GM21528 (cell line): ENCODE measurements around the gene MTCP1.
A peak's percentile ranks its signal among the peaks of the same experiment; 100 is the strongest.

Experiments
- ATAC-seq: cut with Tn5 transposase; IDR thresholded peaks from one replicate; pipeline ENCODE4 v1.9.1; 2021; ENCODE audit warnings: mild to moderate bottlenecking, moderate library complexity; ENCODE audit not compliant: unreplicated experiment, low FRiP score

MTCP1 gene

DNA sequence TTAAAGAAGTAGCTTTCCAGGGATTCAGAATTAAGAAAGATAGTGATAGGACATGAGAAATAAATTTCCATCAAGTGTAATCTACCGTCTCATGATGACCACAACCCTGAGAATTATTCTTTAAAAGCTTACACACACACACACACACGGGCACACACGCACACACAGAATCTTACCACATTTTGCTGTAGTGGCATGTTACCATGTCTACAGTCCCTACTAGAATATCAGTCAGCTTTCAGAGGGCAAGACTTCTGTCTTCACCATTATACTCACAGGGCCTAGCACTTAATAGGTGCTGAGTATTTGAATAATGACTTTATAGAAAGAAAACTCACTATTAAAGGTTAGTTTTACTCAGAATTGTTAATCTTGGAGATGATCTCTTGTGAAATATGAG is 15.4 kb downstream of the MTCP1 start:
- no peak for ATAC-seq

DNA sequence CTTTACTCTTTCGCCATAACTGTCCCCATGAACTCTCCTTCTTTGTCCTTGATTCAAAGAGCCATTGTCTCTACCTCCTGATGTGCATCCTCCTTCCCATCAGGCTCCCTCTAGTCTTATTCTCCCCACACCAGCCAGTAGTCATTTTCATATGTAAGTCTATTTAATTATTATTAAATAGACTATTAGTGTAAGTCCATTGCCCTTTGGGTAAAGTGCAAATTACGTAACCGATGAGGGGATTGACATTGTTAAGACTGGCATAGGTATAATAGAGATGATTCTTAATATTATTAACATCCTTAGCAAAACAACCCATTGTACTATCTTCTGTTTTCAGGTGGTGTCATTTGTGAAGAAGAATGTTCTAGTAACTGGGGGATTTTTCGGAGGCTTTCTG is 16.7 kb downstream of the MTCP1 start:
- no peak for ATAC-seq

DNA sequence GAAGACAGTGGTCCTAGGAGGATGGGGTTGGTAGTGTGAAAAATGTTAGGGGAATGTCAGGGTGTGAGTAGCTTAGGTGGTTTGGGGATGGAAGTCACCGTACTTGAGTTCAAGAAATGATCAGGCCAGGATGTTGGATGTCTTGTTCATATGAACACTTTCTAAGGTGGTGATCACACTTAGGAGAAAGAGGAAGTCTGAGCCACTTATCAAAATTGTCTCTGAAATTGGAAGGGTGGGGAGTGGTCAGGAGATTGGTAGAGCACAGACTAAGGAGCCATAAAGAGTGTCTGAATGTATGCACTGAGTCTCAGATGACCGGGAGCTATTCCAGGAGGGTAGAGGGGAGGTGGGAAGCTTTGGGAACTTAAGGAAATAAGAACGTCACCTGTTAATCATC is 17.3 kb downstream of the MTCP1 start:
- ATAC-seq: no peak

DNA sequence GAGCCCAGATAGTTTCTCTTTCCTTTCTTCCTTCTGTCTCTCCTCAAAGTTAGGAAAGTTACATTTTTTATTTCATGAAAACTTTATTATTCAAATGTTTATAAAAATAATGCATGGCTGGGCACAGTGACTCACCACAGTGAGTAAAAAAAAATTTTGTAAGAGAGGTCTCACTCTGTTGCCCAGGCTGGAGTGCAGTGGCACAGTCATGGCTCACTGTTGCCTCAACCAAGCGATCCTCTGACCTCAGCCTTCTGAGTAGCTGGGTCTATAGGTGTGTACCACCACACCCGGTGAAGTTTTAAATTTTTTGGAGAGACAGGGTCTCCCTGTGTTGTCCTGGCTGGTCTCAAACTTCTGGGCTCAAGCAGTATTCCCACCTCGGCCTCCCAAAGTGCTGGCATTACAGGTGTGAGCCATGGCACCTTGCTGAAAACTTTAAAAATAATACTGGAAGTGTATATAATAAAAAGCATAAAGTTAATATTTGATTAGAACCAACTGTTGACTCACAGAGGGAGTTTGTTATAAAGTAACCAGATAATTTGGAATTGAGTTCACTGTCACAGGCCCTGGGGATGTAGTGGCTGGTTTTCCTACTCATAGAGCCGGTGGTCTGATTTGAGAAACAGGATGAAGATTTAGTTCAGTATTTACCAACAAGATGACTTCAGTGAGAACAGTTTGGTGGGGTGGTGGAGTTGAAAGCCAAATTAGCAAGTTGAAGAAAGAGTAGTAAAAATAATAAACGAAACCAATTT is 18.0 kb downstream of the MTCP1 start:
- no peak for ATAC-seq

DNA sequence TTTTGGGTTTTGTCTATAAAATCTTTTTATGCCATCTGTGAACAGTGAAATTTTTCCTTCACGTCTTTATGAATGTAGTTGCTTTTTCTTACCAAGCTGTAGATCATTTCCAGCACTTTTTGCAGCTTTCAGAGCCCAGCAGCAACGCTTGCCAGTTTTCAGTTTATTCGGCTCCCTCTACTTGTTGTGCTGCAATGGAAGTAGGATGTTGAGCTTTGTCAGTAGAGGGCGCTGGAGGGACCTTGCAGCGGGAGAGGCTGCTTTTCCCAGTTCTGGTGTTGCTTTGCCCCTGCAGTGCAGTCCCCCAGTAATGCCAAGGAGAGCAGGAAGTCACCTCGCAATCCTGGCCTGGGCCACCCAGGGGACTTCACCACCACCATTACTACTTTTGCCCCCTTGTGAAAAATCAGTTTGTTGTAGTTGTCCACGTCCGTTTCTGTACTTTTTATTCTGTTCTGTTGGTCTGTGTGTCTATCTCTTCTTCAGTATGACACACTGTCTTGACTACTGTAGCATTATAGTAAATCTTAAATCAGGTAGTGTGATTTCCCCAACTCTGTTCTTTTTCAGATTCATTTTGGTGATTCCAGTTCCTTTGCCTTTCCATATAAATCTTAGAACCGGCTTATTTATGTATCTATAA is 21.8 kb downstream of the MTCP1 start:
- no peak for ATAC-seq

DNA sequence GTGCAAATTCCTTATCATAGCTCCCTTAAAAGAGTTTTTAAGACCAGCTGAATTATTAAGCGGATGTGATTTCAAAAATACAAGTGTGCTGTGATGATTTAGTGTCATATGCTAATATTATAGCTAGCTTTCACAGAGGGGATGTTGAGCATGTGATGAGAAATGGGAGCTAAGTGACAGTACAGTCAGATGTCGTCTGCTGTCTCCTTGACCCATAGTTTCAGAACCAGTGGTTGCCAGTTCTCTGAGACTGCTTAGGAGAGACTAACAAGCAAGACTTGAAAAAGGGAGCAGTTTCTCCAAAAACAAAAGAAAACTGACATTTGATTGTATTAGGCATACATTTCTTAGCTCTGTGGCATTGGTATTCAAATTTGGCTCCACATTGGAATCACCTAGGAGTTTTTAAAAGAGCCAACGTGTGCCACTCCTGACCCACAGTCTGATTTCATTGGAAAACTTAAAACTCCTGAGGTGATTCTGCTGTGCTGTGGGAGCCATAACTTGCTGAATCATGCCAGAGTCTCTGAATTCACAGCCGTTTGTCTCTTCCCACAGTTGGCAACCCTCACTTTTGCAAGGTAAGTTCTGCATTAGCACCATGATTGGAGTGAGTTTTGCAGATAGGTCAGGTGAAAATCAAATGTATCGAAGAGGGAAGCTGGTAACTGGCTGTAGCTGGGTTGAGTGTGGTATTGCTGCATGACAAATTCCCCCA is 24.0 kb downstream of the MTCP1 start:
- no peak for ATAC-seq

DNA sequence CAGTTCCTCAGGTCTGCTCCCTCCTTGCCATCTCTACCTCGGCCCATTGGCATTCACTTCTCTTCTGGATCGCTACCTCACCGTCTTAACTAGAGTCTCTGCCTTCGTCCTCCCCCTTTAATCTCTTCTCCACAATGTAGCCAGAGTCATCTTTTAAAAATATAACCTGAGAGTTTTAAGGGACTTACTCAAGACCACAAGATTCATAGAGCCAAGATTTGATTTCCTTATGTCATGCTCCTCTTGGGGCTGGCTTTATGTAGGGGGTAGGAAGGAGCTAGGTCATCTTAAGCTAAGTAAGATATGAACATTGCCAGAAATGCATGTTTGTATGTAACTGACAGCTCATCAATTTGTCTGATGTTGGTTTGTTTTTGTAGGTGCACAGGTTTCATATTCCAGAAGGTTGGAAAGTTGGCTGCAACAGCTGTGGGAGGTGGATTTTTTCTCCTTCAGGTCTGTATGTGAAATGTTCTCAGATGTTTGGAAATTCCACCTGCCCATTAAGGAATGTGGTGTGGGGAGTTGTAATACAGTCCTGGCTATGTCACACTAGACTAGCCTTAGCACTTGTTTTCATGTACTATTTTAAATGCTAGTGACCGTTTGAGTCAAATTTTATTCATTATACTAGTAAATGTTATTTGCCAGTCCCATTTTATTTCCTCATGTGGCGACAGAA is 24.7 kb downstream of the MTCP1 start:
- no peak for ATAC-seq

DNA sequence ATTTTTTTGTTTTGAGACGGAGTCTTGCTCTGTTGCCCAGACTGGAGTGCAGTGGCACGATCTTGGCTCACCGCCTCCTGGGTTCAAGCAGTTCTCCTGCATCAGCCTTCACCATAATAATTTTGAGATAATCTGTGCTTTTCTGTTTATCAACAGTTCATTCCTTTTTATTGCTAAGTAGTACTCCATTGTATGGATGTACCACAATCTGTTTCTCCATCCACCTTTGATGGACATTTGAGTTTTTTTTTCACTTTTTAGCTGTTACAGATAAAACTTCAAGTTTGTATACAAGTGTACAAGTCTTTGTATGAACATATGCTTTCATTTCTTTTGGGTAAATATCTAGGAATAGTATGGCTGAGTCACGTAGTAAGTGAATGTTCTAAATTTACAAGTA is 35.2 kb downstream of the MTCP1 start:
- ATAC-seq: no peak

DNA sequence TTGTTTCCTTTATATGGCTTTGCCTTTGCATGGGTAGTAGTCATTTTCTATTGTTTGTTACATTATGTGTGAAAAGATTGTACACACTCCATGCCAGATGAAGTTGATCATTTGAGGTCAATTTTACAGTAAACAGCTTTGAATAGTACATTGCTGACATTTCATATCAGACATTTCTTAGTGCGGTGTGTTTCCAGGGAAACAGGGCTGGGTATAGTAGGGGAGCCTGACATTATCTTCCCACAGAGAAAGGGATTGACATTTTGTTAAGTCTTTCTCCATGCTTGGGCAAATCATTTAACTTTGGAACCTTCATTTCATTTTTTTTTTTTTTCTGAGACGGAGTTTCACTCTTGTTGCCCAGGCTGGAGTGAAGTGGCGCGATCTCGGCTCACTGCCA is 39.3 kb downstream of the MTCP1 start:
- no peak for ATAC-seq

DNA sequence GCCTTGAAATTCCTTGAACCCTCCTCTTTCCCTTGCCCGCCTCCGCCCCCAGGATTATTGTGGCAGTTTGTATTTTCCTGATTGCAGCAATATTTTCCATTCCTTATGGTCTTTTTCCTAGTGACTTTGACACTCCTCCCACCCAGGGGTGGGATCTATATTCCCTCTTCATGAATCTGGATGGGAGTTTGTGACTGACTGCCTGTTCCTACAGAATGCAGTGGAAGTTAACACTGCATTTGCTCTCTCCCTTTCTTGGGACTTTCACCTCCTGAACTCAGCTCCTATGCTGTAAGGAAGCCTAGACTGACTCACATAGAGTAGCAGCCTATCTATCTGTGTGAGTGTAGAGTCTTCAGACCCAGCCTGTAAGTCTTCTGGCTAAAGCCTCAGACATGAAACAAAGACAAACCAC is 42.1 kb downstream of the MTCP1 start:
- no peak for ATAC-seq

DNA sequence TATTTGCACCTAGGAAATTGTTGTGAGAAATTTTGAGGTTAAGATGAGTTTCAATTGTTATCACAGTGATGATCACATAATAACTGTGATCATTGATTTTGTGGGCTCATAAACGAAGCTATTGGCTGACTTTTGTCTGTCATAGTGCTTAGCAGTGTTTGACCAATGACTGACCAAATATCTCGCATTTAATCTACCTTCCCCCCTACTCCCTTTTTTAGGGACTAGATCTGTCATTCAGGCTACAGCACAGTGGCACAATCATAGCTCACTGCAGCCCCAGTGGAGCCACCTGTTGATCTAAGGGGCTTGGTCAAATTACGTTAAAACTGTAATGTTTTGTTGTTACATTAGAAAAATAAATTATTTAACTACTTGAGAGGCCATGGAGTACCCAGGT is 42.8 kb downstream of the MTCP1 start:
- ATAC-seq: no peak

DNA sequence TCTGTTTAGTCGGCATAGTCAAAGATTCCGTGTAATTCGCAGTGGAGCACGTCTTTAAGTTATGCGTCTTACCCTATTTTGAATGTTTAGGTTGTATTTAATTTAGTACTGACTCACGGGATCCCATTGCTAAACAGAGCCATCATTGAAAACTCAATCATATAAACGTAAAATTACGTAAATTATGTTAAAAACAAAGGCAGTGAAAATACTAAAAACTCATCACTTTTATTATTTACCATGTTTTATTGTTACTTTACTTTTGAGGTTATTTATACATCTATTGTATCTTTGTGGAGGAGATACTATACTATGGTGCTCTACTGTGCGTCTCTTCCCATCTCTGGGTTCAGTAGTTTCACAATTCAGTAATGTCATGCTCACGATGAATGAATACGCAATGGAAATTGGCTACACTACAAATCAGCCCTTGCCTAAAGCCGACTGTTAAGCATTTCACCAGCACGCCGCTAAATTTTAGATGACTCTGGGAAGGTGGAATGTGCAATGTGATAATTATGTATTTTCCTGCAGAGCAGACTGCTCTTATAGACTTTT is 43.3 kb downstream of the MTCP1 start:
- ATAC-seq: no peak

DNA sequence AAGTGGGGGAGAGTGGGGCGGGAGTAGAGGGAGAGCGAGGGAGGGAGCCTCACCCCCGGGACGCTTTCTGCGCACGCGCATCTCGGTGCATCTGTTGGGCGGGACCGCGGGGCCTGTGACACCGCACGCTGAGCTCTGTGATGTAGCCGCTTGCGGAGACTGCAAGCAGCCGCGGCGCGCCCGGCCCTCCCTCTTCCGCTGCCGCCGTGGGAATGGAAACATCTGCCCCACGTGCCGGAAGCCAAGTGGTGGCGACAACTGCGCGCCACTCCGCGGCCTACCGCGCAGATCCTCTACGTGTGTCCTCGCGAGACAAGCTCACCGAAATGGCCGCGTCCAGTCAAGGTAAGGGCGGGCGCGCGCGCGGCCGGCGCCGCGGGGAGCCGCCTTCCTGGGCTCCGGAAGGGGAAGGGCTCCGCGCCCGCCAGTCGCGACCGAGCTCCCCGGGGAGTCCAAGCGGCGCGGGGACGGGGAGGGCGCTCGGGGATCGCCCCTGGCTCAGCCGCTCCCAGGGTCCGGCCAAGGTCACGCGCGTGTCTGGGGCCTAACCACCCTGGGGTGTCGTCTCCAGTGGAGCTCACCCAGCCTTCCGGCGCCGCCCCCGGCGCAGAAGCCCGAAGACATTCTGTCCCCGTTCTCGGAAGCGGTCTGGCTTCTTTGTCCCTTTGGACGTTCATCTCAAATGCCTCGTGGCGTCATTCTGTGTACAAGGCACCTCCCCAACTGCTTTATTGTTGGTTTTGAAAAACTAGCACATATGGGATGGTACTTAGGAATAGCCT is 44.0 kb downstream of the MTCP1 start, which contains the start of gene FUNDC2:
Gene FUNDC2 (plus strand): TSS at position 118 of the 782 bp plus-strand sequence. CDS start 95 bp downstream, at position 213.
- ATAC-seq: peak; percentile 94

DNA sequence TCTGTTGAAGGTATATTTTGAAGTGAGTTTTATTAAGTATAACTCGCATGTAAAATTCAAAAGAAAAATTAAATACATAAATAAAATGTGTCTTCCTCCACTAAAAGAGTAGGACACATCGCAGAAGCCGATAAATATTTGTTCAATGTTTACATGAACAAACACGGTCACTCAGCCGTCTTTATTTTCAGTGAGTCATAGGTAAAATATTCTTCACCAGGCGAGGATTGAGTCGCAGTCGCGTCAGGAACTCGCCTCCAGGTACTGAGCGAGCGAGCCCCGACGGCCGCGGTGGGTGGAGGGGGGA is 44.6 kb downstream of the MTCP1 start:
- no peak for ATAC-seq

DNA sequence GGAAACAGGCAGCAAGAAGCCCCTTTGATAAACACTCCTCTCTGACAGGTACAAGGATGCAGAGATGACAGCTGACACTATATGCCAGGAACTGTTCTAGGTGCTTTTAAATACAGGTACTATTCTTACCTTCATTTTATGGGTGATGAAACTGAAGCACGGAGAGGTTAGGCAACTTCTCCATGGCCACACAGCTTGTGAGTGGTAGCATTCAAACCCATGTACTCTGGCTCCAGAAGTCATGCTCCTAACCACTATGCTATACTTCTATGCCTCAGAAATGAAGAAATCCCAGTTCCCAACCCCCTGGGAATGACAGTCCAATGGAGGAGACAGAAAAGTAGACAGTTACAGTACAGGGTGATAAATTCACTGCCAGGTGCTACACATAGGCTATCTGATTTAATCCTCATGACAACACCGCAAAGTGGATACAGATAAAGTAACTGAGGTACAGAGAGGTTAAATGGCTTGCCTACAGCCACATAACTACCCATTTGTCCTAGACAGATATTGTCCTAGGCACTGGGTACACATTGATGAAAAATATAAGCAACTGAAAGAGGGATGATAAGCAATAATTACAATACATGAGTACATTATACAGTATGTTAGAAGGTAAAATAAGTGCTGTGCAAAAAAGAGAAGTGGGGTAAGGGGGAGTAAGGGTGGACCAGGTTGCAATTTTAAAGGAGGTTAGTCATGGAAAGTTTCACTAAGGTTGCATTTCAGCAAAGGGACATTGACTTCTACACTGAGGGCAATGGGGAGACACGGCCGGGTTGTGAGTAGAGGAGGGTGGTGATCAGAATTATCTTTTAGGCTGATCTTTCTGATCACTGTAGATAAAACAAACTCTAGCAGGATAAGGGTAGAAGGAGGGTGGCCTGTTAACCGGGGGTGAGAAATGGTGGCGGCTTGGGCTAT is 46.8 kb downstream of the MTCP1 start:
- ATAC-seq: no peak

DNA sequence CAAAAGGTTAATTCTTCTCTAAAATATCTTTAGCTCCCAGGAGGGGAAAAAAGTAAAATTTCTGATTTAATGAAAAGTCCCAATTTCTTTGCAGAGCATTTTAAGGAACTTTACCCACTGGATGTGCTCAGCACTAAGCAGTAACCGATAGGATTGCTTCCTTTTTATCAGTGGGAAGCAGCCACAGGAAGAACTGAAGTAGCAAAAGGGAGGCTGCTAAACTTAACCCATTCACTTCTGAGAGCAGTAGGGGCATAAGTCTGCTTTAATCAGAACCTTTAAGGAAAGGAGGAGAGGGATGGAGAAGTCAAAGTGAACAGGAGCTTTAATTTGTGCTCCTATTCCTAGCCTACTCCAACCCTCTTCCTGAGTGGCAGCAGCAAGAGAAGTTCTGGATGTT is 48.4 kb downstream of the MTCP1 start, which contains the start of gene F8:
Gene F8 (minus strand): TSS at position 139 of the 400 bp plus-strand sequence. CDS start 171 bp downstream, outside the sequence.
- ATAC-seq: no peak

DNA sequence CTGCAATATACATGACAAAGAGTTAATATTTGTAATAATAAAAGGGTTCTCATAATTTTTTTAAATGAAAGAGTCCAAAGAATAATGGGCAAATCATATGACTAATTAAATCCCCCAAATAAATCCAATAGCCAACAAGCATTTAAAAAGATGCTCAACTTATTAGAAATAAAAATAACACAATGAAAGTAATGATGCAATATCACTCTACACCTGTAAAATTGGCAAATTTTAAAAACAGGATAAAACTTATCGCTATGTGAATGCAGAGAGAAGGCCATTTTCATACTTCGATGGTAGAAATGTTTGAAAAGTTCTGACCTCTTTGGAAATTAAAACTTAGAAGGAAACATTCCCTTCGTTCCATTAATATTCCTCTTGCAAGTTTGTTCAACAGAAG is 50.3 kb downstream of the MTCP1 start:
- ATAC-seq: no peak
